Brain microvascular endothelial cell (primary cell): Measurements from ENCODE around the gene IHH.

Source experiments
- DNase-seq: peaks from one replicate; pipeline ENCODE4 v3.0.0-alpha.2; 2020
- H3K27ac ChIP-seq: fragments of 250-450 bp; sonication (Bioruptor Pico); 2 replicates; pipeline ENCODE4 v1.5.1; 2020; ENCODE audit warnings: mild to moderate bottlenecking, moderate library complexity
- H3K27me3 ChIP-seq: fragments of 250-450 bp; sonication (Bioruptor Pico); replicated peaks from 2 replicates; pipeline ENCODE4 v1.5.1; 2020; ENCODE audit warnings: mild to moderate bottlenecking
- H3K36me3 ChIP-seq: fragments of 250-450 bp; sonication (Bioruptor Pico); replicated peaks from 2 replicates; pipeline ENCODE4 v1.5.1; 2020; ENCODE audit warnings: mild to moderate bottlenecking
- H3K4me3 ChIP-seq: 2 replicates; pipeline ENCODE4 v1.5.1; 2011; ENCODE audit warnings: low read depth, mild to moderate bottlenecking, control low read depth, low read length, moderate library complexity
- in situ Hi-C: cut with HindIII; loops from 2 replicates; pipeline ENCODE4 v1.10.0; 2017; ENCODE audit warnings: low sequenced_read_pairs, low pct_ligation_motif_present
- TF ChIP-seq, protein P1 (sequence below): IDR thresholded peaks from 2 replicates; pipeline ENCODE4 v1.5.1; 2011; ENCODE audit warnings: low read depth, mild to moderate bottlenecking, moderate library complexity, low read length, control low read depth, inconsistent platforms; ENCODE audit errors: missing control alignments

IHH gene

DNA sequence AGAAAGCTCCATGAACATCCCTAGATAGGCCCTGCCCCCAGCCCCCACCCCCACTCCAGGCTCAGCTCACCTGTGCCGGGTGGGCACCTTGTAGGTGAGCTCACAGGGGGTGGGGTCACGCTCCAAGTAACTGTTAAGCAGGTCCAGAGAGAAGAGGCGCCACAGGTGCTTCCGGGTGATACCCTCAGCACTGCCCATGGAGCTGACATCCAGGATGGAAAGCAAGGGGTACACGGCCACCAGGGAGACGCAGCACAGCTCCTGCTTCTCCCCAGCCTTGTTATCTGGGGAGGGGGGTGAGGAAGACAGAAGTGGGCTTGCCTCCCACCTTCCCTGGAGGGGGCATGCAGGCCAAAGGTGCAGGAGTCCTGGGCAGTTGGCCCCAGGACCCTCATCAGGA, 41.3 kb downstream of the IHH start:
- in situ Hi-C loops = no loop called here
- no peak overlapping the region for H3K4me3 ChIP-seq
- H3K36me3 ChIP-seq = no peaks in the 10 kb centered on the region
- no peak for DNase-seq
- no peak overlapping the region for H3K27ac ChIP-seq
- TF ChIP-seq, protein P1, sequence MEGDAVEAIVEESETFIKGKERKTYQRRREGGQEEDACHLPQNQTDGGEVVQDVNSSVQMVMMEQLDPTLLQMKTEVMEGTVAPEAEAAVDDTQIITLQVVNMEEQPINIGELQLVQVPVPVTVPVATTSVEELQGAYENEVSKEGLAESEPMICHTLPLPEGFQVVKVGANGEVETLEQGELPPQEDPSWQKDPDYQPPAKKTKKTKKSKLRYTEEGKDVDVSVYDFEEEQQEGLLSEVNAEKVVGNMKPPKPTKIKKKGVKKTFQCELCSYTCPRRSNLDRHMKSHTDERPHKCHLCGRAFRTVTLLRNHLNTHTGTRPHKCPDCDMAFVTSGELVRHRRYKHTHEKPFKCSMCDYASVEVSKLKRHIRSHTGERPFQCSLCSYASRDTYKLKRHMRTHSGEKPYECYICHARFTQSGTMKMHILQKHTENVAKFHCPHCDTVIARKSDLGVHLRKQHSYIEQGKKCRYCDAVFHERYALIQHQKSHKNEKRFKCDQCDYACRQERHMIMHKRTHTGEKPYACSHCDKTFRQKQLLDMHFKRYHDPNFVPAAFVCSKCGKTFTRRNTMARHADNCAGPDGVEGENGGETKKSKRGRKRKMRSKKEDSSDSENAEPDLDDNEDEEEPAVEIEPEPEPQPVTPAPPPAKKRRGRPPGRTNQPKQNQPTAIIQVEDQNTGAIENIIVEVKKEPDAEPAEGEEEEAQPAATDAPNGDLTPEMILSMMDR = no peak
- peaks cover 2% of the 10 kb centered on the region for H3K27me3 ChIP-seq

DNA sequence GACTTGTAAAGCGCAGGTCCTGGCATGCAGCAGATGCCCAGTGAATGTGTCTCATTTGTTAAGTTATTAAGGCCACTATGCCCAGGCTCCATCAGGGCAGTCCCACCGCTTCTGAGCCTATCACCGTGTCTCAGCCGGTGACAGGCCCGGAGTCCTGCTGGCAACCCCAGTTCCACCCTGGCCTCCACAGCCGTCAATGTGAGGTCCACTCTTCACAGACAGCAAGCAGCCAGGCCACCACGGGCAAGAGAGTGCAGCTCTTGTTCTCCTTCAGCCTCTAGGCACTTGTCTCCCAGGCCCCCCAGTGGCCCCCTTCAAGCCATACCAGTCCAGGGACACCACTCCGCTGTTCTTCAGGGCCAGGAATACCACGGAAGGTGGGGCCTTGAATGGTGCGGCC, 42.0 kb downstream of the IHH start:
- no peaks in the 10 kb centered on the region for H3K27me3 ChIP-seq
- DNase-seq = no peak
- H3K27ac ChIP-seq = no peak overlapping the region
- no peak overlapping the region for H3K4me3 ChIP-seq
- TF ChIP-seq, protein P1 = no peak
- in situ Hi-C loops = no loop called here
- H3K36me3 ChIP-seq = no peaks in the 10 kb centered on the region

DNA sequence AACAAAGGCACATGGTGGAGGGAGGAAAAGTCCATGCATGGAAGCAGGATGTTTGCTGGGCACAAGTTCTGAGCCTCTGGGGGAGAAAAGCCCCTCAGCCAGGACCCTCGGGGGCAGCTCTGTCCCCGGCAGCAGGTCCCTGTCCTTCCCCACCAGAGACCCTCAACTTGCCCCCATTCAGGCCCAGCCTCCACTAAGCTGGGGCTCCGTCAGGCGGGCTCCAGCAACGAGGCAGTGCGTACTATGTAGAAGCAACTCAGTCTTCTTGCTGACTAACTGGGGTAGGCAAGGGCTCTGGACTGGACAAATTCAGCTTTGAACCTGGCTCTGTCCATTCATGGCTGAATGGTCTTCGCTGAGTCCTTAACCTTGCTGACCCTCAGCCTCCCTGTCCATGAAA, 42.4 kb downstream of the IHH start:
- TF ChIP-seq, protein P1 = no peak
- Histone ChIP-seq H3K27me3 (no peaks in the 10 kb centered on the region), H3K4me3 (no peak overlapping the region), H3K27ac (no peak overlapping the region), H3K36me3 (no peaks in the 10 kb centered on the region)
- in situ Hi-C loops = no loop called here
- no peak for DNase-seq

DNA sequence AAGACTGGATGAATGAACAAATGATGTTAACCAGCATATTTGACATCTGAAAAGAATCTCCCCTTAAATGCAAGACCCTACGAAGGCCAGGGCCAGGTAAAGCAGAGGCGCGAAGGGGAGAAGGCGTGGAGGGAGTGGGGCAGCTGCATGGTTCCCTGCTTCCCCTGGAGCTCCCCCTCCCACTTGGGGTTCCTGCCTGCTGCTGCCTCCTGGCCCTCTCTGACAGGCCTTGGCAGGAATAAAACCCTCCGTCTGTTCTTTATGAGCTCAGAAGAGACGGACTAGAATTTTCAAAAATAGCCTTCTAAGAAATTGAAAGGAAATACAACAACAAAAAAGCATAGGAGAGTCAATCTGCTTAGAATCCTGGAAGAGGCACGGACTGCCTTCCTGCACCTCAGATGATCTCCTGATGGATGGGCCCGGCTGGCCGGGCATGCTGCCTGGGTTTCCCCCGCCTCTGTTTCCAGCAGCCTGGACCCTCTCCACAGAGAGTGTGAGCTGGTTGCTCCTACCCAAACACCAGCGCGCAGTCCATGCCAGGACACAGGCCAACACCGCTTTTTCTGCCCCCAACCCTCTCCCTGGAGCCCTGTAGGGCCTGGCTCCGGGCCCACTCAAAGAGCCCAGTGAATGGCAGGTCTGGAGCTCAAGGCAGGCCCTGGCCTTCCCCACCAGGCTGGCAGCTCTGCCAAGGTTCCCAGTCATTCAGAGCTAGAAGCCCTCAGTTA, 43.4 kb downstream of the IHH start:
- TF ChIP-seq, protein P1 = no peak
- H3K27ac ChIP-seq = no peak overlapping the region

DNA sequence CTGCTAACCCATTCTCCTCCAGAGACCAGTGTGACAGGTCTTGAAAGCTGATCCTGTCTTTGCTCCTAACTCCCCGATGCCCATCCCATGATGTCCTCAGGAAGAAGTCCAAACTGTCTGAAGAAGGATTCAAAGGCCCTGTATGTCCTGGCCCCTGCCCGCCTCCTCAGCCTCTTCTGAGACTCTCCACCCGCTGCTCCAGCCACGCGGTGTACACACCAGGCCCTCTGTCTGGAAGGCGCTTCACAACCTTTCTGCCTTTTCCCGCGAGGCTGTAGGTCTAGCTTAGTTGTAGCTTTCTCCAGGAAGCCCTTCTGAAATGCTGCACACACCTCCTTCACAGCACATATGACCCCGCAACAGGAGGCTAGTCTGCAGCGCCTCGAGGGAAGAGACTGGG, 44.0 kb downstream of the IHH start:
- DNase-seq = no peak
- TF ChIP-seq, protein P1 = no peak
- Histone ChIP-seq H3K27ac (no peak overlapping the region), H3K36me3 (no peaks in the 10 kb centered on the region), H3K27me3 (no peaks in the 10 kb centered on the region), H3K4me3 (no peak overlapping the region)
- in situ Hi-C loops = no loop called here

More for the DNA sequence above, 43.4 kb downstream of the IHH start:
- Histone ChIP-seq H3K4me3 (no peak overlapping the region), H3K36me3 (no peaks in the 10 kb centered on the region), H3K27me3 (no peaks in the 10 kb centered on the region)
- no peak for DNase-seq
- in situ Hi-C loops = no loop called here

DNA sequence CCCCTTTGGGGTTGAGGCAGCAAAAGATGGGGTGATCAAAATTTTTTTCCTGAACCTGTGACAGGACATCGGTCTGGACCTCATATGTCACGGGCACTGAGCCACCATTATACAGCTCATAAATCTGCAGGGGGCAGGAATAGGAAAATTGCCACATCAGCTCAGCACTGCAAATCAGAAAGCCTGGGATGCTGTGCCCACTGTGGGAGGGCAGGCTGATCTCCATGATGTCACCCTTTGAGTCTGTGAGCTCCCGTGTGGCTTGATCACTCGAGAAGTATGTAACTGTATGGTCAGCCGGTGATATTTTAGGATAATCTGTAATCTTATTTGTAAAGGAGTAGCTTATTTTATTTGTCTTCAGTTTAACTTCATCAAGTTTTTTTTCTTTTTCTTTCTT, 49.8 kb downstream of the IHH start:
- in situ Hi-C loops = no loop called here
- Histone ChIP-seq H3K4me3 (no peak overlapping the region), H3K36me3 (no peaks in the 10 kb centered on the region), H3K27me3 (no peaks in the 10 kb centered on the region), H3K27ac (no peak overlapping the region)
- TF ChIP-seq, protein P1 = no peak
- DNase-seq = no peak
